ENCODE measurements around the gene RELN.

DNA sequence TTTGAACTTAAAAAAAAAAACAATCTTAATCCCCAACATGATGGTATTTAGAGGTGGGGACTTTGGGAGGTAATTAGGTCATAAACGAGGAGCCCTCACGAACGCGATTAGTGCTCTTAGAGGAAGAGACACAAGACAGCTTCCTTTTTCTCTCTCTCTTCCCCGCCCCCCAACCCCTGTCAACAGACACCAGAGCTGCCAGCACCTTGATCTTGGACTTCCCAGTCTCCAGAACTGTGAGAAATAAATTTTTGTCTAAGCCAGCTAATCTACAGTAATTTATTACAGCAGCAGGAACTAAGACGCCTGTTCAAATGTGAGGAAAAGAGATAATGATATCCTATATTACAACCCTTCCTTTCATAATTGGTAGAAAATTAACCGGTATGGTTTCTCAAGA is 40.1 kb downstream of the RELN start:
- no peak for TF ChIP-seq CTCF (IDR thresholded peaks at IDR 0.05)
- no peak for TF ChIP-seq POLR2A (IDR thresholded peaks at IDR 0.05)

Measured in testis (tissue), 2 donors.